Measurements from ENCODE around the gene LCK. TPM values are rescaled to one million over a fixed set of nuclear protein-coding genes. Genes with fewer than 3 reads are reported as not detected.

Gene LCK
- total RNA-seq, 2 experiments from 2014 or later = 224 to 246 TPM

- H3K36me3 Mint-ChIP-seq = peaks cover 22% of the 10 kb centered on the region
- DNase-seq = no peak
- H3K27ac Mint-ChIP-seq = peak overlapping the region; percentile 94
- H3K27me3 Mint-ChIP-seq = no peaks in the 10 kb centered on the region
- intact Hi-C loops (cut with micrococcal nuclease) = no loop called here
- H3K9me3 Mint-ChIP-seq = no peaks in the 10 kb centered on the region
- CTCF ChIA-PET = interaction anchor here (1.4 to 5.1 kb wide), 2 partner anchors 27 to 180 kb away, joined by 3 to 31 read pairs; partner anchors contain the start of gene FAM167B
- peak overlapping the region; percentile 95 for H3K4me3 Mint-ChIP-seq
- peaks cover 38% of the 10 kb centered on the region for H3K4me1 Mint-ChIP-seq (ENCODE audit: low read depth)
- POLR2A ChIA-PET = interaction anchor here (0.7 kb wide), 1 partner anchor 33 kb away, joined by 3 read pairs; no protein-coding TSS in a partner anchor
These were observed 29.5 kb upstream of the LCK start for GRCh38 chr1:32221581-32221979.

DNA sequence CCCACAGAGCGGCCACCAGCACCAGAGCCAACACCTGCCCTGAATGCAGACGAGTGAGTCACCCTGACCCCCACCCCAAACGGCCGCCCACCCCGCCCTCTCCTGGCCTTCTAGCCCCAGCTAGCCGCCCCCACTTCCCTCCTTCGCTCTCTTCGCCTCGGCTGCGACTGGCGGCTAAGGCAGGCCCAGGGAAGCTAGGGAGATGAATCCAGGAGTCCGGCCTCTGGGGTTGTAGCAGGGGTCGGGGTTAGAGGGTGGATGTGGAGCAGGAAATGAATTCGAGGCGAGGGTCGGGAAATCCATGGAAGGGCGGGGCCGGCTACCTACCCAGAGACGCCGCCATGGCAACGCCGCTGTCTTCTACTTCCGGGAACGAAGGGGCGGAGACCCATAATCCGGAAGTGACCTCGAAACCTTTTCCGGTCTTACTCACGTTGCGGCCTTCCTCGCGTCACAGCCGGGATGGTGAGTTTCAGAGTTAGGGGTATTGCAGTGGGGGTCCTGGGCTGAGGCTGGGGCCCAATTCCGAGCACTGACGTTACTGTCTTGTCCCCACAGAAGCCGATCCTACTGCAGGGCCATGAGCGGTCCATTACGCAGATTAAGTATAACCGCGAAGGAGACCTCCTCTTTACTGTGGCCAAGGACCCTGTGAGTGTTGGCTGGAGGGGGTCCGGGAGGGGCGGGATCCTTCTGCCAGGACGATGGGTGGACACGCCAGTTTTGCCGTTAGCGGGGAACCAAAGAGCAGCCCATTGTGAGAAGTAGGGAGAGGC, 28.9 kb upstream of the LCK start, which contains the start of the genes EIF3I and TMEM234:
Gene EIF3I (plus strand): TSS at position 428 of the 776 bp plus-strand sequence. CDS start 35 bp downstream, at position 463.
Gene TMEM234 (minus strand): TSS at position 374 of the 776 bp plus-strand sequence. CDS start 31 bp downstream, at position 343.
- Mint-ChIP-seq H3K36me3 (peaks cover 20% of the 10 kb centered on the region), H3K4me1 (ENCODE audit: low read depth) (peaks cover 38% of the 10 kb centered on the region), H3K4me3 (peak within 1 kb of the TSS; percentile 95), H3K27me3 (no peaks in the 10 kb centered on the region), H3K27ac (peak within 1 kb of the TSS; percentile 94), H3K9me3 (no peaks in the 10 kb centered on the region)
- intact Hi-C loops (cut with micrococcal nuclease) = loop anchor here (2.0 kb wide), 5 partner anchors 21 to 173 kb away; partner anchors contain the start of genes BSDC1 and CCDC28B
- ChIA-PET POLR2A (interaction anchor here (0.6 to 0.7 kb wide), 3 partner anchors 33 to 114 kb away, joined by 3 read pairs; partner anchors contain the start of gene MARCKSL1), CTCF (interaction anchor here (1.4 to 5.1 kb wide), 3 partner anchors 18 to 180 kb away, joined by 3 to 31 read pairs (median 6); partner anchors contain the start of gene FAM167B)
- DNase-seq = peak; percentile 96

GRCh38 chr1:32223683-32224082, 27.4 kb upstream of the LCK start:
- H3K4me1 Mint-ChIP-seq (ENCODE audit: low read depth) = peaks cover 38% of the 10 kb centered on the region
- H3K4me3 Mint-ChIP-seq = peak overlapping the region; percentile 95
- ChIA-PET POLR2A (no interaction called here), CTCF (interaction anchor here (1.0 to 5.1 kb wide), 3 partner anchors 17 to 171 kb away, joined by 3 to 31 read pairs (median 6); partner anchors contain the start of genes BSDC1 and FAM167B)
- intact Hi-C loops (cut with micrococcal nuclease) = loop anchor here (2.0 kb wide), 5 partner anchors 23 to 171 kb away; partner anchors contain the start of genes BSDC1 and CCDC28B
- DNase-seq = no peak
- peak overlapping the region; percentile 94 for H3K27ac Mint-ChIP-seq
- no peaks in the 10 kb centered on the region for H3K9me3 Mint-ChIP-seq
- H3K27me3 Mint-ChIP-seq = no peaks in the 10 kb centered on the region
- peaks cover 35% of the 10 kb centered on the region for H3K36me3 Mint-ChIP-seq

- peak overlapping the region; percentile 95 for H3K4me3 Mint-ChIP-seq
- intact Hi-C loops (cut with micrococcal nuclease) = no loop called here
- peaks cover 41% of the 10 kb centered on the region for H3K36me3 Mint-ChIP-seq
- H3K9me3 Mint-ChIP-seq = no peaks in the 10 kb centered on the region
- ChIA-PET POLR2A (no interaction called here), CTCF (interaction anchor here (2.0 to 5.1 kb wide), 2 partner anchors 16 to 24 kb away, joined by 6 to 31 read pairs; partner anchors contain the start of gene FAM167B)
- H3K27ac Mint-ChIP-seq = peak overlapping the region; percentile 94
- no peak for DNase-seq
- peaks cover 38% of the 10 kb centered on the region for H3K4me1 Mint-ChIP-seq (ENCODE audit: low read depth)
- no peaks in the 10 kb centered on the region for H3K27me3 Mint-ChIP-seq
These were observed 26.8 kb upstream of the LCK start for GRCh38 chr1:32224285-32224684.

DNA sequence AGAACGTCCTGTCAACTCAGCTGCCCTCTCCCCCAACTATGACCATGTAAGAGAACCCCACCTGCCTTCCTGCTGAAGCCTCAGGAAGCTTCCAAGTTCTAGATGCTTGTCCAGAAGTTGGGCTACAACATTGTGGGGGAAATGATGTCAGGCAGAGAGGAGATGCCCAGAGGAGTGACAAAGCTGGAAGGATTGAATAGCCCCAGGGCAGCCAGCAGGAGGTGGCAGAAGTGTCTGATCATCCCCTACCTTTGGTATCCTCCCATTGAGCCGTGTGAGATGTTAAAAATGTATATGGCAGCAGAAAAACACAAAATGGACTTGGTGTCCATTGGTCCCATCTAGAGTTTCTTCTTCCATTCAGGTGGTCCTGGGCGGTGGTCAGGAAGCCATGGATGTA, 22.3 kb upstream of the LCK start:
- H3K36me3 Mint-ChIP-seq = peaks cover 37% of the 10 kb centered on the region
- peaks cover 12% of the 10 kb centered on the region for H3K4me1 Mint-ChIP-seq (ENCODE audit: low read depth)
- no peaks in the 10 kb centered on the region for H3K27me3 Mint-ChIP-seq
- no peak overlapping the region for H3K4me3 Mint-ChIP-seq
- DNase-seq = no peak
- POLR2A ChIA-PET = interaction anchor here (0.6 to 1.4 kb wide), 3 partner anchors 8 to 31 kb away, joined by 3 to 4 read pairs (median 3); no protein-coding TSS in a partner anchor
- intact Hi-C loops (cut with micrococcal nuclease) = no loop called here
- H3K9me3 Mint-ChIP-seq = no peaks in the 10 kb centered on the region
- no peak overlapping the region for H3K27ac Mint-ChIP-seq
- CTCF ChIA-PET = interaction anchor here (0.6 to 1.5 kb wide), 5 partner anchors 12 to 190 kb away, joined by 3 to 6 read pairs (median 4); no protein-coding TSS in a partner anchor

- intact Hi-C loops (cut with micrococcal nuclease) = no loop called here
- H3K4me3 Mint-ChIP-seq = no peak overlapping the region
- ChIA-PET CTCF (interaction anchor here (1.9 kb wide), 1 partner anchor 16 kb away, joined by 7 read pairs; no protein-coding TSS in a partner anchor), POLR2A (interaction anchor here (1.2 kb wide), 1 partner anchor 9 kb away, joined by 3 read pairs; no protein-coding TSS in a partner anchor)
- no peaks in the 10 kb centered on the region for H3K9me3 Mint-ChIP-seq
- no peak for DNase-seq
- H3K27ac Mint-ChIP-seq = no peak overlapping the region
- H3K36me3 Mint-ChIP-seq = peaks cover 24% of the 10 kb centered on the region
- H3K27me3 Mint-ChIP-seq = no peaks in the 10 kb centered on the region
- no peaks in the 10 kb centered on the region for H3K4me1 Mint-ChIP-seq (ENCODE audit: low read depth)
These were observed 19.1 kb upstream of the LCK start for GRCh38 chr1:32231843-32232432.

- Mint-ChIP-seq H3K27ac (no peak overlapping the region), H3K36me3 (peaks cover 18% of the 10 kb centered on the region), H3K27me3 (no peaks in the 10 kb centered on the region), H3K9me3 (no peaks in the 10 kb centered on the region), H3K4me3 (no peak overlapping the region), H3K4me1 (ENCODE audit: low read depth) (no peaks in the 10 kb centered on the region)
- POLR2A ChIA-PET = no interaction called here
- no peak for DNase-seq
- CTCF ChIA-PET = interaction anchor here (1.9 kb wide), 1 partner anchor 15 kb away, joined by 7 read pairs; no protein-coding TSS in a partner anchor
- intact Hi-C loops (cut with micrococcal nuclease) = no loop called here
These were observed 18.3 kb upstream of the LCK start for GRCh38 chr1:32232558-32233304.

GRCh38 chr1:32234792-32235191, 16.3 kb upstream of the LCK start:
- intact Hi-C loops (cut with micrococcal nuclease) = no loop called here
- CTCF ChIA-PET = interaction anchor here (1.4 kb wide), 1 partner anchor 19 kb away, joined by 7 read pairs; no protein-coding TSS in a partner anchor

DNA sequence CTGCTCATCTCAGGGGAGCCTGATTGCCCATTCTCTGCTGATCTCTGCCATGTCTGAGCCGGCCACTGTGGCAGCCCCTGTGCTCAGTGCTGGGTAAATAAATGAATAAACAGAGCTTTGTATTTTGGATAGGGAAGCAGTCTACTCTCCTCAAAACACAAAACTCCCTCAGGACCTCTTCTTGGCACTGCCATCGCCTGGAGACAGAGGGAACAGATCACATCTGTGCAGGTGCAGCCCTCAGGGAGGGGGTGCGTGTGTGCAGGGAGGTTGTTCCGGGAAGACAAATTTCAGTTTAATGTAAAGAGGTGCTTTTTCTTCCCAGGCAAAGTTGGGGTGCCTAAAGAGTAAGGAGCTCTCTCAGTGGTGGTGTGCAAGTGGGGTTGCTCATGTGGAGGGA, 11.7 kb upstream of the LCK start:
- intact Hi-C loops (cut with micrococcal nuclease) = no loop called here
- no peak overlapping the region for H3K27ac Mint-ChIP-seq
- no peak for DNase-seq
- ChIA-PET CTCF (interaction anchor here (1.4 to 6.2 kb wide), 3 partner anchors 10 to 24 kb away, joined by 5 to 50 read pairs (median 7); partner anchors contain the start of genes FAM167B and LCK), POLR2A (interaction anchor here (1.0 to 2.7 kb wide), 2 partner anchors 10 to 11 kb away, joined by 4 to 37 read pairs; partner anchors contain the start of gene LCK)
- H3K9me3 Mint-ChIP-seq = no peaks in the 10 kb centered on the region
- peaks cover 19% of the 10 kb centered on the region for H3K4me1 Mint-ChIP-seq (ENCODE audit: low read depth)
- no peaks in the 10 kb centered on the region for H3K36me3 Mint-ChIP-seq
- no peaks in the 10 kb centered on the region for H3K27me3 Mint-ChIP-seq
- H3K4me3 Mint-ChIP-seq = peak overlapping the region; percentile 21

More at GRCh38 chr1:32234792-32235191, 16.3 kb upstream of the LCK start:
- no peak overlapping the region for H3K27ac Mint-ChIP-seq
- no peaks in the 10 kb centered on the region for H3K27me3 Mint-ChIP-seq
- no peaks in the 10 kb centered on the region for H3K4me1 Mint-ChIP-seq (ENCODE audit: low read depth)
- no peak for DNase-seq
- H3K9me3 Mint-ChIP-seq = no peaks in the 10 kb centered on the region
- POLR2A ChIA-PET = no interaction called here
- H3K36me3 Mint-ChIP-seq = peaks cover 2% of the 10 kb centered on the region
- H3K4me3 Mint-ChIP-seq = no peak overlapping the region

GRCh38 chr1:32239790-32240139, 11.3 kb upstream of the LCK start:
- intact Hi-C loops (cut with micrococcal nuclease) = loop anchor here (1.0 kb wide), 1 partner anchor 9 kb away; no protein-coding TSS in a partner anchor
- H3K4me1 Mint-ChIP-seq (ENCODE audit: low read depth) = peaks cover 19% of the 10 kb centered on the region
- ChIA-PET POLR2A (interaction anchor here (1.0 to 2.7 kb wide), 4 partner anchors 10 to 96 kb away, joined by 3 to 37 read pairs (median 4); partner anchors contain the start of genes LCK and MARCKSL1), CTCF (interaction anchor here (1.0 to 6.2 kb wide), 8 partner anchors 9 to 40 kb away, joined by 3 to 50 read pairs (median 6); partner anchors contain the start of genes CCDC28B, FAM167B and LCK)
- H3K4me3 Mint-ChIP-seq = peak overlapping the region; percentile 78
- no peak for DNase-seq
- no peaks in the 10 kb centered on the region for H3K27me3 Mint-ChIP-seq
- no peaks in the 10 kb centered on the region for H3K9me3 Mint-ChIP-seq
- H3K27ac Mint-ChIP-seq = no peak overlapping the region
- H3K36me3 Mint-ChIP-seq = no peaks in the 10 kb centered on the region

All from activated CD4-positive, alpha-beta memory T cell treated with anti-CD3 and anti-CD28 coated beads for 36 hours (primary cell).